ENCODE data around the gene MAN1B1.

MAN1B1 gene

GRCh38 chr9:137097761-137098462 lies 11.1 kb downstream of the MAN1B1 start:
- no peak overlapping the region for H3K4me3 ChIP-seq (ENCODE audit: low read depth, low read length)
- TF ChIP-seq CTCF (IDR thresholded peaks at IDR 0.05; ENCODE audit: low read depth, low read length) = no peak

- no peak overlapping the region for H3K4me3 ChIP-seq (ENCODE audit: low read depth, low read length)
- TF ChIP-seq CTCF (IDR thresholded peaks at IDR 0.05; ENCODE audit: low read depth, low read length) = no peak
Observed at GRCh38 chr9:137099231-137099630, 12.4 kb downstream of the MAN1B1 start.

- no peak for TF ChIP-seq CTCF (IDR thresholded peaks at IDR 0.05; ENCODE audit: low read depth, low read length)
- H3K4me3 ChIP-seq (ENCODE audit: low read depth, low read length) = no peak overlapping the region
Observed at GRCh38 chr9:137103206-137103999, 16.6 kb downstream of the MAN1B1 start.

- H3K4me3 ChIP-seq (ENCODE audit: low read depth, low read length) = no peak overlapping the region
- no peak for TF ChIP-seq CTCF (IDR thresholded peaks at IDR 0.05; ENCODE audit: low read depth, low read length)
Observed at GRCh38 chr9:137105814-137106661, 19.3 kb downstream of the MAN1B1 start.

GRCh38 chr9:137106662-137107250 lies 20.0 kb downstream of the MAN1B1 start:
- no peak for TF ChIP-seq CTCF (IDR thresholded peaks at IDR 0.05; ENCODE audit: low read depth, low read length)
- no peak overlapping the region for H3K4me3 ChIP-seq (ENCODE audit: low read depth, low read length)

GRCh38 chr9:137107312-137107921 lies 20.6 kb downstream of the MAN1B1 start:
- no peak overlapping the region for H3K4me3 ChIP-seq (ENCODE audit: low read depth, low read length)
- TF ChIP-seq CTCF (IDR thresholded peaks at IDR 0.05; ENCODE audit: low read depth, low read length) = no peak

All from WI38 (cell line).